DOHH2 (cell line): ENCODE measurements around the gene POLDIP3.

Experiments
- EZH2phosphoT487 ChIP-seq: fragments of 200-600 bp; sonication (generic); IDR thresholded peaks from 2 replicates; pipeline ENCODE4 v1.6.1; 2017; ENCODE audit warnings: borderline replicate concordance, mild to moderate bottlenecking, antibody characterized with exemption, low read length, moderate library complexity, mixed read lengths
- TF ChIP-seq, protein P1 (sequence below): fragments of 200-600 bp; sonication (generic); IDR thresholded peaks from one replicate; pipeline ENCODE4 v1.5.1; 2014; ENCODE audit warnings: antibody characterized with exemption, mild to moderate bottlenecking, low read depth, low read length; ENCODE audit not compliant: poor library complexity, severe bottlenecking

DNA sequence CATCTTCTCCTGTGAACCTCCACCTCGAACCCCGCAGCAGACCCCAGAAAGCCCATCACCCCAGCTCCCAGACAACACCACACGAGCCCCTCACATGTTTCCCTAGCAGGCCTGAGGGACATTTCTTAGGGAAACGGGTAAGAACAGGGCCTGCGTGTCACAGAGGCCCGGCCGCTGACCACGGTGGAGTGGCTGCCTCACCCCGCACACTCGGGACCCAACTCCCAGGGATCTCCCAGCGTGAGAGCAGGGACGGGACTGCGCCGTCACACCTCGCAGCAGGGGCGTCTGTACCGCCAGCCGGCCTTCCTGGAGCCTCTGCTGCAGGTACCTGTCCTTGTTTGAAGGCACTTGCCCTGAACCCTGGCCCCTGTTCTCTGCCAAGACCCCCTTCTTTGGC, 15.5 kb upstream of the POLDIP3 start:
- TF ChIP-seq, protein P1, sequence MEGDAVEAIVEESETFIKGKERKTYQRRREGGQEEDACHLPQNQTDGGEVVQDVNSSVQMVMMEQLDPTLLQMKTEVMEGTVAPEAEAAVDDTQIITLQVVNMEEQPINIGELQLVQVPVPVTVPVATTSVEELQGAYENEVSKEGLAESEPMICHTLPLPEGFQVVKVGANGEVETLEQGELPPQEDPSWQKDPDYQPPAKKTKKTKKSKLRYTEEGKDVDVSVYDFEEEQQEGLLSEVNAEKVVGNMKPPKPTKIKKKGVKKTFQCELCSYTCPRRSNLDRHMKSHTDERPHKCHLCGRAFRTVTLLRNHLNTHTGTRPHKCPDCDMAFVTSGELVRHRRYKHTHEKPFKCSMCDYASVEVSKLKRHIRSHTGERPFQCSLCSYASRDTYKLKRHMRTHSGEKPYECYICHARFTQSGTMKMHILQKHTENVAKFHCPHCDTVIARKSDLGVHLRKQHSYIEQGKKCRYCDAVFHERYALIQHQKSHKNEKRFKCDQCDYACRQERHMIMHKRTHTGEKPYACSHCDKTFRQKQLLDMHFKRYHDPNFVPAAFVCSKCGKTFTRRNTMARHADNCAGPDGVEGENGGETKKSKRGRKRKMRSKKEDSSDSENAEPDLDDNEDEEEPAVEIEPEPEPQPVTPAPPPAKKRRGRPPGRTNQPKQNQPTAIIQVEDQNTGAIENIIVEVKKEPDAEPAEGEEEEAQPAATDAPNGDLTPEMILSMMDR: no peak
- no peak for TF ChIP-seq EZH2phosphoT487
